SK-N-MC (cell line): Measurements from ENCODE around the gene PC.

Experiments
- EZH2 ChIP-seq: fragments of 200-600 bp; sonication (generic); IDR thresholded peaks from one replicate; pipeline ENCODE4 v1.6.1; 2017; ENCODE audit warnings: antibody characterized with exemption
- FOXP2 ChIP-seq: optimal IDR thresholded peaks from 2 replicates; pipeline ENCODE3; 2011; ENCODE audit warnings: mild to moderate bottlenecking, moderate library complexity; ENCODE audit not compliant: insufficient read depth; ENCODE audit errors: extremely low read length, control extremely low read depth
- POLR2AphosphoS5 ChIP-seq: IDR thresholded peaks from 2 replicates; pipeline ENCODE4 v1.6.1; 2012; ENCODE audit warnings: mild to moderate bottlenecking, low read depth, low read length, borderline replicate concordance

GRCh38 chr11:66859686-66860448, 98.3 kb downstream of the PC start:
- TF ChIP-seq EZH2, result no peak
- no peak for TF ChIP-seq POLR2AphosphoS5
- no peak for TF ChIP-seq FOXP2
